HepG2 (cell line): ENCODE data around the gene EEF2. TPM values are rescaled to one million over a fixed set of nuclear protein-coding genes. Genes with fewer than 3 reads are reported as not detected.

ENCODE experiments used
- ATF2 ChIP-seq: sonication (generic); formaldehyde crosslinking; IDR thresholded peaks from 2 replicates; pipeline ENCODE4 v1.4.0; 2020; ENCODE audit warnings: missing genetic modification reagents
- FOSL1 ChIP-seq: sonication (generic); formaldehyde crosslinking; IDR thresholded peaks from 2 replicates; pipeline ENCODE4 v1.9.0; 2021; ENCODE audit warnings: missing genetic modification reagents, borderline replicate concordance
- FOSL2 ChIP-seq: sonication (generic); formaldehyde crosslinking; IDR thresholded peaks from 2 replicates; pipeline ENCODE4 v1.4.0; 2020; ENCODE audit warnings: missing genetic modification reagents
- GABPB1 ChIP-seq: IDR thresholded peaks from 2 replicates; pipeline ENCODE4 v1.6.1; 2016; ENCODE audit warnings: mild to moderate bottlenecking, missing genetic modification reagents, moderate library complexity, missing compliant biosample characterization
- PAF1 ChIP-seq: IDR thresholded peaks from 2 replicates; pipeline ENCODE4 v1.6.1; 2016; ENCODE audit warnings: missing genetic modification reagents, missing compliant biosample characterization
- PAWR ChIP-seq: sonication (generic); formaldehyde crosslinking; IDR thresholded peaks from 2 replicates; pipeline ENCODE4 v1.4.0; 2020; ENCODE audit warnings: missing genetic modification reagents, mild to moderate bottlenecking, borderline replicate concordance
- POLR2A ChIP-seq, 2 experiments: IDR thresholded peaks; 2 replicates each; pipeline ENCODE4 v1.6.1; 2011; ENCODE audit warnings: low read depth in 2 of 2, low read length in 2 of 2, mild to moderate bottlenecking in 1 of 2, moderate library complexity in 1 of 2; ENCODE audit not compliant: insufficient read depth in 1 of 2
- RAD21 ChIP-seq: fragments of 450-650 bp; formaldehyde crosslinking; IDR thresholded peaks from 2 replicates; pipeline ENCODE4 v1.5.0; 2020; ENCODE audit warnings: mild to moderate bottlenecking
- RBFOX2 ChIP-seq: fragments of 200-400 bp; formaldehyde crosslinking; IDR thresholded peaks from 2 replicates; pipeline ENCODE4 v1.6.1; 2017; ENCODE audit warnings: low read depth, mild to moderate bottlenecking, low read length
- RBM39 ChIP-seq: fragments of 200-400 bp; formaldehyde crosslinking; IDR thresholded peaks from one replicate; pipeline ENCODE4 v1.6.1; 2018; ENCODE audit warnings: antibody characterized with exemption, mild to moderate bottlenecking, low read depth, low read length; ENCODE audit not compliant: poor library complexity, severe bottlenecking
- SALL1 ChIP-seq: sonication (generic); formaldehyde crosslinking; IDR thresholded peaks from 2 replicates; pipeline ENCODE4 v1.8.0; 2022; ENCODE audit warnings: mild to moderate bottlenecking, missing genetic modification reagents
- SMARCE1 ChIP-seq: fragments of 450-650 bp; IDR thresholded peaks from 2 replicates; pipeline ENCODE4 v1.6.1; 2017; ENCODE audit warnings: borderline replicate concordance
- SP4 ChIP-seq: sonication (generic); formaldehyde crosslinking; IDR thresholded peaks from 2 replicates; pipeline ENCODE4 v1.8.1; 2023; ENCODE audit warnings: mild to moderate bottlenecking, missing genetic modification reagents
- SRSF1 ChIP-seq: fragments of 200-400 bp; formaldehyde crosslinking; optimal IDR thresholded peaks from 2 replicates; pipeline ENCODE3; 2017; ENCODE audit warnings: mild to moderate bottlenecking, low read depth, low read length, moderate library complexity
- SRY ChIP-seq: sonication (generic); formaldehyde crosslinking; IDR thresholded peaks from 2 replicates; pipeline ENCODE4 v1.8.0; 2022; ENCODE audit warnings: mild to moderate bottlenecking, missing genetic modification reagents
- TIGD3 ChIP-seq: sonication (generic); formaldehyde crosslinking; IDR thresholded peaks from 2 replicates; pipeline ENCODE4 v1.5.1; 2020; ENCODE audit warnings: mild to moderate bottlenecking, missing genetic modification reagents, borderline replicate concordance
- TP53 ChIP-seq: sonication (generic); formaldehyde crosslinking; conservative IDR thresholded peaks from 2 replicates; pipeline ENCODE4 v1.4.0; 2020; ENCODE audit warnings: missing genetic modification reagents
- TRIM24 ChIP-seq: sonication (generic); formaldehyde crosslinking; IDR thresholded peaks from 2 replicates; pipeline ENCODE4 v1.8.0; 2022; ENCODE audit warnings: mild to moderate bottlenecking, missing genetic modification reagents
- ZBED4 ChIP-seq: sonication (generic); formaldehyde crosslinking; IDR thresholded peaks from 2 replicates; pipeline ENCODE4 v1.4.0; 2020; ENCODE audit warnings: missing genetic modification reagents, borderline replicate concordance
- ZC3H13 ChIP-seq: sonication (generic); formaldehyde crosslinking; IDR thresholded peaks from 2 replicates; pipeline ENCODE4 v1.8.1; 2023; ENCODE audit warnings: mild to moderate bottlenecking, missing genetic modification reagents, moderate library complexity
- ZFP62 ChIP-seq: sonication (generic); formaldehyde crosslinking; IDR thresholded peaks from 2 replicates; pipeline ENCODE4 v1.4.0; 2020; ENCODE audit warnings: missing genetic modification reagents
- ZMAT3 ChIP-seq: sonication (generic); formaldehyde crosslinking; conservative IDR thresholded peaks from 2 replicates; pipeline ENCODE4 v1.7.0; 2021; ENCODE audit warnings: missing genetic modification reagents
- ZNF557 ChIP-seq: sonication (generic); formaldehyde crosslinking; IDR thresholded peaks from 2 replicates; pipeline ENCODE4 v1.4.0; 2020; ENCODE audit warnings: missing genetic modification reagents
- ZNF670 ChIP-seq: sonication (generic); formaldehyde crosslinking; IDR thresholded peaks from 2 replicates; pipeline ENCODE4 v1.8.0; 2022; ENCODE audit warnings: mild to moderate bottlenecking, missing genetic modification reagents, borderline replicate concordance
- ZNF724P ChIP-seq: sonication (generic); formaldehyde crosslinking; IDR thresholded peaks from 2 replicates; pipeline ENCODE4 v1.8.0; 2022; ENCODE audit warnings: missing genetic modification reagents, borderline replicate concordance
- ZNF792 ChIP-seq: IDR thresholded peaks from 2 replicates; pipeline ENCODE4 v1.6.1; 2016
- polyA plus RNA-seq, 8 experiments: library from polyadenylated mRNA; depleted of rRNA in 3 of 8; stranded (reverse) in 7 of 8; unstranded in 1 of 8; fragments of >200 nt; fragmentation: Illumina TruSeq in 4 of 8; extraction: Trizol in 4 of 8; gene quantifications; 2 replicates each; pipeline versions ENCODE4 v1.2.1 to v1.2.3, GENCODE V29; 2011 to 2016; ENCODE audit warnings: low read depth in 4 of 8, missing spikeins in 1 of 8, mixed read lengths in 1 of 8; ENCODE audit not compliant: insufficient read depth in 1 of 8
- total RNA-seq, 5 experiments: library from RNA; depleted of rRNA; stranded (reverse); fragments of >200 nt; fragmentation: Illumina TruSeq; extraction: Trizol; gene quantifications; 2 replicates each; pipeline ENCODE4 v1.2.3, GENCODE V29; 2016; ENCODE audit warnings: low read depth in 1 of 5

Gene EEF2
- total and polyA plus RNA-seq, 2 of the 13 experiments (the other 11 are each of a cell fraction or from before 2014, with no cell fraction given), result 1,441 to 1,777 TPM

GRCh38 chr19:3982701-3983541 is 2.3 kb downstream of the EEF2 start (continued):
- TF ChIP-seq TIGD3 (CRISPR knock-in tag) (no peak), SALL1 (CRISPR knock-in tag) (no peak), SRSF1 (no peak), ATF2 (CRISPR knock-in tag) (no peak), PAF1 (CRISPR knock-in tag) (no peak), PAWR (CRISPR knock-in tag) (no peak), SP4 (CRISPR knock-in tag) (peak; percentile 32; the same call in 1 of the 2 replicates), ZNF670 (no peak), ZFP62 (CRISPR knock-in tag) (no peak), ZC3H13 (CRISPR knock-in tag) (peak; percentile 63; the same call in 1 of the 2 replicates), GABPB1 (CRISPR knock-in tag) (peak; percentile 31; the same call in 1 of the 2 replicates), RBM39 (peak; percentile 34), POLR2A (IDR thresholded peaks at IDR 0.05; ENCODE audit: insufficient read depth in 1 of 2, low read depth in 2 of 2, low read length in 2 of 2) (0 out of 4 replicates have a peak, but pooled peaks have one; percentile 37 to 48), ZNF557 (no peak), SMARCE1 (no peak), ZMAT3 (CRISPR knock-in tag) (no peak), ZNF792 (no peak), FOSL1 (CRISPR knock-in tag) (peak; percentile 29; the same call in 1 of the 2 replicates), ZBED4 (no peak), RAD21 (CRISPR knock-in tag) (no peak), RBFOX2 (peak; percentile 89), FOSL2 (peak; percentile 80), TP53 (CRISPR knock-in tag) (no peak), TRIM24 (CRISPR knock-in tag) (no peak), SRY (CRISPR knock-in tag) (no peak), ZNF724P (CRISPR knock-in tag) (0 out of 2 replicates have a peak, but pooled peaks have one; percentile 29)
